HUES6 (cell line): Measurements from ENCODE around the gene ZBTB5.

Experiments used
- H3K27ac ChIP-seq: 2 replicates; pipeline ENCODE4 v1.7.0; 2013; ENCODE audit warnings: low read depth, mild to moderate bottlenecking, low read length, inconsistent platforms
- H3K27me3 ChIP-seq: 2 replicates; pipeline ENCODE4 v1.6.1; 2013; ENCODE audit warnings: low read length; ENCODE audit not compliant: control insufficient read depth, insufficient read depth
- H3K36me3 ChIP-seq: 2 replicates; pipeline ENCODE4 v1.6.1; 2013; ENCODE audit warnings: low read length; ENCODE audit not compliant: control insufficient read depth, insufficient read depth
- H3K4me1 ChIP-seq: 2 replicates; pipeline ENCODE4 v1.6.1; 2013; ENCODE audit warnings: low read length; ENCODE audit not compliant: control insufficient read depth, insufficient read depth
- H3K4me3 ChIP-seq: 2 replicates; pipeline ENCODE4 v1.5.1; 2013; ENCODE audit warnings: low read depth, low read length
- H3K9ac ChIP-seq: one replicate; pipeline ENCODE4 v1.6.1; 2013; ENCODE audit warnings: mild to moderate bottlenecking, low read length
- H3K9me3 ChIP-seq: 2 replicates; pipeline ENCODE4 v1.6.1; 2013; ENCODE audit warnings: low read depth, low read length; ENCODE audit not compliant: control insufficient read depth, insufficient read depth

The ZBTB5 gene

DNA sequence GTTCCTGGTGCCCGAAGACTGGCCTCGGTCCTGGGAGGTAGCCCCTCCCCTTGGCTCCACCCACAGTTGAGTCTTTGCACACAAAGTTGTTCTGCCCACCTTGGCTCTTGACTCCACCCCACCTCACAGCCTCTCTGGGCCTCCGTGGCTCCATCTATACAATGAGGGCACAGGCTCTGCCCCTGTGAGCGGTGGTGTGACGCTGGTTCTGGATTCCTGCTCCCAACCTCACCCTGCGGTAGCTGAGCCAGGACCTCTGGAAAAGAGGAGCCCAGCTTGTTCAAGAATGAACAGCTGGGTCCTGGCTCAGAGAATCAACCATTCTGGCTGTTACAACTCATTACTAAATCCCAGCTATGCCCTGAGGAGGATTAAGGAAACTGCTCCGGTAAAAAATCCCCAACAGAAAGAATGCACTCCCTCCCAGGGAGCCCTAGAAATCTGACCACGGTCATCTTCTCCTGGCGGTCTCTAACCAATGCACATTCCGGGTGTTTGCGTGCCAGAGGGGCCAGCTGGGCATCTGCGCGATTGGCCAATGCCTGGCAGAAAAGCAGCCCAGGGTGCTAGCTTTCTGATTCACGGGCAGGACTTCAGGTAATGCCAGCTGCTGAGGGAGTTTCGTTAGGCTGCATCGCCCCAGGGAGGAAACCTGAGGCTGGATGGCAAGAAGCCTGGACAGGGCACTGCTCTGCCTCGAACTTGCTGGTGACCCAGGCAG, 52.7 kb downstream of the ZBTB5 start:
- no peaks in the 10 kb centered on the region for H3K9me3 ChIP-seq
- no peak overlapping the region for H3K9ac ChIP-seq
- H3K4me3 ChIP-seq: no peak overlapping the region
- H3K27me3 ChIP-seq: no peaks in the 10 kb centered on the region
- peaks cover 25% of the 10 kb centered on the region for H3K4me1 ChIP-seq
- no peaks in the 10 kb centered on the region for H3K36me3 ChIP-seq
- H3K27ac ChIP-seq: no peak overlapping the region

DNA sequence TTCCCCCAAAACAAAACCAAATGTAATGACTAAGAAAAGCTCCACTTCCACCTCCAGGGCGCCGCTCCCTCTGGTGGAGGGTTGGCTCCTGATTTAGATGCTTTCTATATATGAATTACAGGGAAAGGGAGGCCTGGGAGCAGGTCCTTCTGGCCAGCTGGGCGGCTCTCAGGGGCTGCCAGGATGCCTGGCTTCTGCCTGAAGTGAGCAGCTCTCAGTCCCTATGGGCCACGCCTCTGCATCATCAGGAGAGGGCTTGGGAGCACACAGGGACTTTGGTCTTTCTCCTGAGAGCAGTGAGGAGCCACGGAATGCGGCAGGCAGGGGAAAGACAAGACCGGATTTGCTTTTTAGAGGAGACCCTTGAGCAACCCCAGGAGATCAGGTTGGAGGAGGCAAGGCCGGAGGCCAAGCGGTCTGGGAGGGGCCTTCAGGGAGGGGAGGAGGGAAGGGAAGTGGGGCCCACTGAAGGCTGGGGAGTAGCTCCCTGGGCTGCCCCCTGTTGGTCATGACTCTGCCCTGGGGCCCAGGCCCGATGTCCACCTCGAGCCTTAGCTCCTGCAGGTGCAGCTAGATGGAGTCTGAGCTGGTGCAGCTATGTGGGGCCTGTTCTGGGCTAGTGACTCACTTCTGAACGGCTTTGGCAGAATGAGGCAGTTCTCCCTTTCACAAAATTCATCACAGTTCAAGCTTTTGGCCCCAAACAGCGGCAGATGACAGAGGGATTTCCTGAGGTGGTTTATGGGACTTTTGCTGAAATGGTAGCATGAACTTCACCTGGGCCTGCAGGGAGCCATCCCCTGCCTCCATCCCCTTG, 54.1 kb downstream of the ZBTB5 start:
- peaks cover 20% of the 10 kb centered on the region for H3K4me1 ChIP-seq
- H3K9ac ChIP-seq: no peak overlapping the region

DNA sequence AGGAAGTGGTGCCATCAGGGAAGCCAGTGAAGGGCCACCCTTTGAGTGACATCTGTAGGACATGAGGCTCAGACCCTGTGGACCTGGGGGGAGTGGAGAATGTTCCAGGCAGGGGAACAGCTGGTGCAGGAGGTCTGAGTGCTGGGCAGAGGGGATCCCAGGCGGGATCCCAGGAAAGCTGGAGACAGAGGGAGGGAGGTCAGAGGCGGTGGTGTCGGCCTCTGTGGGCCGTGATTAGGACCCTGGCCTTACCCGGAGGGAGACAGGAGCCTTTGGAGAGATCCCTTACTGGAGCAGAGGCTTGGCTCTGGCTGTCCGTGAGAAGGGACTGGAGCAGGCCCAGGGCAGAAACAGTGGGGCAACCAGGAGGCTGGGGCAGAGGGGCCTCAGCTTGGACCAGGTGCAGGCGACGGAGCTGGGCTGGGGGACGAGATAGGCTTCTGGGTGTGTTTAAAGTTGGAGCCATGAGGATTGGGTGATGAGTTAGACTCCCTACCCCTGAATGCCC, 54.8 kb downstream of the ZBTB5 start:
- Histone ChIP-seq H3K4me3 (no peak overlapping the region), H3K9me3 (no peaks in the 10 kb centered on the region), H3K4me1 (peaks cover 13% of the 10 kb centered on the region), H3K27me3 (no peaks in the 10 kb centered on the region), H3K9ac (no peak overlapping the region), H3K27ac (no peak overlapping the region), H3K36me3 (no peaks in the 10 kb centered on the region)

More for the DNA sequence above, 54.1 kb downstream of the ZBTB5 start:
- no peak overlapping the region for H3K4me3 ChIP-seq
- no peaks in the 10 kb centered on the region for H3K27me3 ChIP-seq
- H3K36me3 ChIP-seq: no peaks in the 10 kb centered on the region
- H3K27ac ChIP-seq: no peak overlapping the region
- H3K9me3 ChIP-seq: no peaks in the 10 kb centered on the region

DNA sequence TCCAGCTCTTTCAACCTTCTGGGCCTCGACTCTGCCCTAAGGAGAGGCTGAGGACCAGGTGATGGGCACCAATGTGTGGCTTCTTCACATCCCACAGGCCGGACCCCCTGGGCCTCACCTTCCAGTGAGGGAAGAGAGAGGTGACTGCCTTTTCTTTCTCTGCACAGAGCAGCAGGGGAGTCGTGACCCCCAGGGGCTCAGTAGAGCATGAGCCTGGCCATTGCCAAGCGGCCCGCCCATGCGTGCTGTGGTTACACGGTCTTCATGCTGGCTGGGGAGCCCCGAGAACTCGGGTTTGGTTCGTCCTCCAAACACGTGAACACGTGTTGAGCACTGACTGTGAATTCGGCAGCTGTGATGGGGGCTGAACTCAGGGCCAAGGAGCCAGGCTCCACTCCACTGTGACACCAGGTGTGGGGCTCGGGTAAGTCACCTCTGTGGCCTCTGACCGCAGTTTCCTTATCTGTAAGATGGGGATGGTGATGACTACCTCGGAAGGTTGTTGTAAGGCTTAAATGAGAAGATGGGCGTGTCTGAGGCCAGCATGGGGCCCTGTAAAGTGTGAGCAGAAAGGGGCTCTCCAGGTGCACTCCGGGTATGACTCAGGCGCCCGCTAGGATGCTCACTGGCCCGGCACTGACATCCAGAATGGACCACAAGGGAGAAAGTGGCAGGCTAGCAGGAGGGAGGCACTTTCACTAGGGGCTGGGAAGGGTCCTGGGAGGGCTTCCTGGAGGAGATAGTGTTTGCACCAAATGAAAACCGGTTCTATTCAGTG, 56.1 kb downstream of the ZBTB5 start:
- H3K4me1 ChIP-seq: peaks cover 4% of the 10 kb centered on the region; the same call in 1 of the 2 replicates
- no peaks in the 10 kb centered on the region for H3K36me3 ChIP-seq
- H3K9ac ChIP-seq: no peak overlapping the region
- H3K27ac ChIP-seq: no peak overlapping the region
- H3K4me3 ChIP-seq: no peak overlapping the region
- no peaks in the 10 kb centered on the region for H3K9me3 ChIP-seq
- no peaks in the 10 kb centered on the region for H3K27me3 ChIP-seq

DNA sequence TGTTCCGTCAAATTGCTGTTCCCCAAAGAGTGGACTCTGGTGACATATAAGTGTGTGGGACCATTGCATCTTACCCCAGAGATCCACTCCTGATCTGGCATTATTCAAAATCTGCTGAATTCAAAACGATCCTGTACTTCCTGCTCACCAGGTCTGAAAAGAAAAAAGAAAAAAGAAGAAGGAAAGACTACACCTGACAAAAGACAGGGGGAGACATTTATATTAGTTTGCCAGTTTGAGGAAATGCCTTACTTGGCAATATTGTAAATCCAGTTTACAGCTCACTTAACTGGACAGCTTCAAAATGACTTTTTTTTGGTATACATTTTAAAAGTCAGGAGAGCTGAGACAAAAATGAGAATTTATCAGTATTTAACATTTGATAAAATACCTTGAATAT, 57.8 kb downstream of the ZBTB5 start:
- H3K9me3 ChIP-seq: no peaks in the 10 kb centered on the region
- H3K4me1 ChIP-seq: peaks cover 4% of the 10 kb centered on the region; the same call in 1 of the 2 replicates
- H3K4me3 ChIP-seq: no peak overlapping the region
- no peaks in the 10 kb centered on the region for H3K27me3 ChIP-seq
- no peak overlapping the region for H3K9ac ChIP-seq
- H3K36me3 ChIP-seq: no peaks in the 10 kb centered on the region
- no peak overlapping the region for H3K27ac ChIP-seq

DNA sequence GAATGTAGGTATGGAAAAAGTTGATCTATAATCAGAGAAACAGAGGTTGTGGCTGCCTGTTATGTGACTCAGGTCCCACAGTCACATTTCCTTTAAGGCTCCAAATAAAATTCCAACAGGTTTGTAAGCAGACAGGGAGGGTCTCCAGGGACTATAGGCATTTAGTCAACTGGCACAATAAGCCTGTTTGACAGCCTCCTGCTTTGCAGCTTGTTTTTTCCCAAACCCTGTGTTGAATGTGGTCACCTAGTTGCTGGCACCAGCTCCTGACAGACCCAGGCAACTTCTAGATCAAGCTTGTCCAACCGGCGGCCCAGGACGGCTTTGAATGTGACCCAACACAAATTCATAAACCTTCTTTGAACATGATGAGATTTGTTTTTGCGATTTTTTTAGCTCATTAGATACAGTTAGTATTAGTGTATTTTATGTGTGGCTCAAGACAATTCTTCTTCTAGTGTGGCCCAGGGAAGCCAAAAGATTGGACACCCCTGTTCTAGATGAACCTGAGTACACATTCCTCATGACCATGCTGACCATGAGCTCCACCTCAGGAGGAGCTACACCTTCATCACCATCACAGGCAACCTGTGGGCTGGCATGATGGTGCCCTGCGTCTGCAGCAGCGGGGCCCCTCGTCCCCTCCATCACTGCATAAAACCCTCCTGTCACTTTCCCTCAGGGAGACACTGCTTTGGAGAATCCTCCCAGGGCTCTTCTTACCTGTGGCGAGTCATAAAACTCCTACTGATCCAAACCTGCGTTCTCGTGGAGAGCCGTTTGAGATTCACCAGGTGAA, 58.4 kb downstream of the ZBTB5 start:
- no peak overlapping the region for H3K4me3 ChIP-seq
- H3K4me1 ChIP-seq: peaks cover 4% of the 10 kb centered on the region; the same call in 1 of the 2 replicates
- H3K9ac ChIP-seq: no peak overlapping the region
- no peaks in the 10 kb centered on the region for H3K36me3 ChIP-seq
- no peaks in the 10 kb centered on the region for H3K9me3 ChIP-seq
- no peaks in the 10 kb centered on the region for H3K27me3 ChIP-seq
- H3K27ac ChIP-seq: no peak overlapping the region

DNA sequence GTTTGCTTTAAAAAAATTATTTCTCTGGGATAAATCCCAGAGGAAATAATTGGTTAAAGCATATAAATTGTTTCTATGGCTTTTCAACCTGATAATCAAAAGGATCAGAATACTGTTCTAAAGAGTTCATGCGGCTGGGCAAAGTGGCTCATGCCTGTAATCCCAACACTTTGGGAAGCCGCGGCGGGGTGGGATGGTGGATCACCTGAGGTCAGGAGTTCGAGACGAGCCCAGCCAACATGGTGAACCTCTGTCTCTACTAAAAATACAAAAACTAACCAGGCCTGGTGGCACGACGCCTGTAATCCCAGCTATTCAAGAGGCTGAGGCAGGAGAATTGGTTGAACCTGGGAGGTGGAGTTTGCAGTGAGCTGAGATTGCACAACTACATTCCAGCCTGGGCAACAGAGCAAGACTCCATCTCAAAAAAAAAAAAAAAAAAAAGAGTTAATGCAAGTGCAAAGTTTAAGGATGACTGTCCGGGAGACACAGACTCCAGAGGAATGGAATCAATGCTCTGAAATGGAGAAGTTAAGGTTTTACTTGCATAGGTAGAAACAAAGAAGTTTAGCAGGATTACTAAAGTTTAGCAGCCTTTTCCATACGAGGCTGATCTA, 59.4 kb downstream of the ZBTB5 start:
- peaks cover 1% of the 10 kb centered on the region; the same call in 1 of the 2 replicates for H3K4me1 ChIP-seq
- H3K4me3 ChIP-seq: no peak overlapping the region
- H3K9me3 ChIP-seq: no peaks in the 10 kb centered on the region
- no peak overlapping the region for H3K27ac ChIP-seq
- no peak overlapping the region for H3K9ac ChIP-seq
- no peaks in the 10 kb centered on the region for H3K27me3 ChIP-seq
- H3K36me3 ChIP-seq: no peaks in the 10 kb centered on the region

DNA sequence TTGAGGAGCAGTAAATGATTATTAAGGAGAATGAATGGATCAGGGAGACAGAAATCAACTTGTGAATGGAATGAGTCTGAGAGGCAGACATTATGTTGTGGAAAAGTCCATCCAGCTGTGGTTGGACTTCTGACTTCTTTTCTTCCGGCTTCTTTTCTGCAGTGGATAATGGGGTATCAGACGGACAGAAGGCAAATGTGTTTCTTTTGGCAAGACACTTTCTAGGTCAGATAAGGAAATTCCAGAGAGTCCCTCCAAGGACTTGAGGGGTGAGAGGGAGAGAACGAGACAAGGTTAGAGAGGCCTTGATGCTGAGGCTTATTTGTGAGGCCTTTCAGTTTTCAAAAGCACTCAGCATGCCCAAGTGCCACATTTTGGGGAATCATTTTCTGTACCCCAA, 59.9 kb downstream of the ZBTB5 start:
- no peaks in the 10 kb centered on the region for H3K4me1 ChIP-seq
- H3K36me3 ChIP-seq: no peaks in the 10 kb centered on the region
- no peaks in the 10 kb centered on the region for H3K27me3 ChIP-seq
- H3K27ac ChIP-seq: no peak overlapping the region
- no peaks in the 10 kb centered on the region for H3K9me3 ChIP-seq
- no peak overlapping the region for H3K4me3 ChIP-seq
- no peak overlapping the region for H3K9ac ChIP-seq

DNA sequence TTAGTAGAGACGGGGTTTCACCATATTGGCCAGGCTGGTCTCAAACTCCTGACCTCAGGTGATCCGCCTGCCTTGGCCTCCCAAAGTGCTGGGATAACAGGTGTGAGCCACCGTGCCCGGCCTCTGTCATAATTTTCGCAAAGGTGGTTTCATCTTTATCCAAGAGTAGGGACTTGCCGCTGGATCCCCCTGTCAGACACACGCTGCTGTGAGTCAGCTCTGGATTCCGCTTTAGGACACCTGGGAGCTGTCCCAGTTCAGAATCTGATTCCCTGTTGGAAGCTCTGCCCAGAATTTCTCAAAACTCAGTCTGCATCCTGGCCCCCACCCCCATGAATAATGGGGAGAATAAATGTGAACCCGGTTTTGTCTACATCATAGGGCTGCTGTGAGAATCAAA, 60.7 kb downstream of the ZBTB5 start:
- H3K4me3 ChIP-seq: no peak overlapping the region
- no peak overlapping the region for H3K27ac ChIP-seq
- no peaks in the 10 kb centered on the region for H3K9me3 ChIP-seq
- no peaks in the 10 kb centered on the region for H3K27me3 ChIP-seq
- H3K4me1 ChIP-seq: no peaks in the 10 kb centered on the region
- no peaks in the 10 kb centered on the region for H3K36me3 ChIP-seq
- H3K9ac ChIP-seq: no peak overlapping the region

DNA sequence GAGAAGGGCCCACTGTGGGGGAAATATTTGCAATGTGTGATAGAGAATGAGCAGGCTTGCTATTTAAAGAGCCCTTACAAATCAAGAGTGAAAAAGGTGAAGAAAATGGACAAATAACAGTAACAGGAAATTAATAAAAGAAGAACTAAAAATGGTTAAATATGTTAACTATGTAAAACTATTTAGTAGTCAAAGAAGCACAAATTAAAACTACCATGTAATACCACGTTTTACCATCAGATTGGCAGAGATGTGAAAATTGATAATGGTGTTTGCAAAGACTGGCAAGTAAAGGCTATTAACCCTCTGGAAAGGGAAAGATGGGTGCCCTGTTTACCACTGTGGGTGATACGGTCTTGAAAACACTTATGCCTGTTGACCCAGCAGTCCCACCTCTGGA, 65.9 kb downstream of the ZBTB5 start:
- Histone ChIP-seq H3K27ac (no peak overlapping the region), H3K36me3 (no peaks in the 10 kb centered on the region), H3K9ac (no peak overlapping the region), H3K4me3 (no peak overlapping the region), H3K9me3 (no peaks in the 10 kb centered on the region), H3K4me1 (no peaks in the 10 kb centered on the region), H3K27me3 (no peaks in the 10 kb centered on the region)
